Chondrocyte (in vitro differentiated cells): Measurements from ENCODE around the gene FABP3. TPM values are rescaled to one million over a fixed set of nuclear protein-coding genes. Genes with fewer than 3 reads are reported as not detected.

Source experiments
- DNase-seq: peaks from one replicate; pipeline ENCODE4 v3.0.0; 2021; ENCODE audit warnings: mixed read lengths, low spot score
- H3K27ac Mint-ChIP-seq: one replicate; pipeline ENCODE4 v1.8.0; 2021; ENCODE audit warnings: mild to moderate bottlenecking, moderate library complexity, mixed read lengths; ENCODE audit not compliant: unreplicated experiment
- H3K27me3 Mint-ChIP-seq: 2 replicates; pipeline ENCODE4 v1.8.0; 2021; ENCODE audit warnings: low read depth, mixed read lengths
- H3K36me3 Mint-ChIP-seq: 2 replicates; pipeline ENCODE4 v1.8.0; 2021; ENCODE audit warnings: low read depth, mixed read lengths
- H3K4me1 Mint-ChIP-seq: 2 replicates; pipeline ENCODE4 v1.8.0; 2021; ENCODE audit warnings: low read depth, mild to moderate bottlenecking, mixed read lengths
- H3K4me3 Mint-ChIP-seq: one replicate; pipeline ENCODE4 v1.8.0; 2021; ENCODE audit warnings: mild to moderate bottlenecking, moderate library complexity, mixed read lengths; ENCODE audit not compliant: unreplicated experiment
- H3K9me3 Mint-ChIP-seq: 2 replicates; pipeline ENCODE4 v1.8.0; 2021; ENCODE audit warnings: low read depth, mixed read lengths
- CTCF ChIP-seq: fragments of 200-600 bp; sonication (generic); IDR thresholded peaks from 2 replicates; pipeline ENCODE4 v1.5.0; 2021; ENCODE audit warnings: antibody characterized with exemption, mild to moderate bottlenecking, moderate library complexity
- total RNA-seq: library from RNA; stranded (reverse); gene quantifications from 3 replicates; pipeline ENCODE4 v1.2.1, GENCODE V29; 2021

FABP3 gene
- total RNA-seq, 1 donor from 2014 or later, result 81.4 TPM

GRCh38 chr1:31374511-31375196 is 1.8 kb upstream of the FABP3 start:
- H3K27me3 Mint-ChIP-seq, result no peaks in the 10 kb centered on the region
- no peaks in the 10 kb centered on the region for H3K36me3 Mint-ChIP-seq
- no peak for TF ChIP-seq CTCF
- H3K4me1 Mint-ChIP-seq, result peaks cover 60% of the 10 kb centered on the region
- peak overlapping the region; percentile 99 for H3K27ac Mint-ChIP-seq
- H3K4me3 Mint-ChIP-seq, result no peak overlapping the region
- no peaks in the 10 kb centered on the region for H3K9me3 Mint-ChIP-seq
- DNase-seq, result no peak

GRCh38 chr1:31373897-31374486 is 1.1 kb upstream of the FABP3 start:
- H3K27ac Mint-ChIP-seq, result peak overlapping the region; percentile 99
- no peak for DNase-seq
- TF ChIP-seq CTCF, result no peak
- peaks cover 2% of the 10 kb centered on the region for H3K36me3 Mint-ChIP-seq
- peak overlapping the region; percentile 88 for H3K4me3 Mint-ChIP-seq
- H3K4me1 Mint-ChIP-seq, result peaks cover 67% of the 10 kb centered on the region
- H3K27me3 Mint-ChIP-seq, result no peaks in the 10 kb centered on the region
- no peaks in the 10 kb centered on the region for H3K9me3 Mint-ChIP-seq

GRCh38 chr1:31372751-31373055 is 173 bp downstream of the FABP3 start:
- peaks cover 8% of the 10 kb centered on the region for H3K36me3 Mint-ChIP-seq
- H3K27me3 Mint-ChIP-seq, result no peaks in the 10 kb centered on the region
- TF ChIP-seq CTCF, result no peak
- peaks cover 72% of the 10 kb centered on the region for H3K4me1 Mint-ChIP-seq
- peak overlapping the region; percentile 88 for H3K4me3 Mint-ChIP-seq
- no peaks in the 10 kb centered on the region for H3K9me3 Mint-ChIP-seq
- no peak for DNase-seq
- H3K27ac Mint-ChIP-seq, result peak overlapping the region; percentile 99

GRCh38 chr1:31372051-31372450 is 825 bp downstream of the FABP3 start:
- H3K4me1 Mint-ChIP-seq, result peaks cover 68% of the 10 kb centered on the region
- H3K27ac Mint-ChIP-seq, result peak overlapping the region; percentile 99
- H3K27me3 Mint-ChIP-seq, result no peaks in the 10 kb centered on the region
- TF ChIP-seq CTCF, result no peak
- H3K36me3 Mint-ChIP-seq, result peaks cover 14% of the 10 kb centered on the region
- no peaks in the 10 kb centered on the region for H3K9me3 Mint-ChIP-seq
- peak overlapping the region; percentile 88 for H3K4me3 Mint-ChIP-seq
- DNase-seq, result no peak

- Mint-ChIP-seq H3K27ac (peak overlapping the region; percentile 46), H3K9me3 (no peaks in the 10 kb centered on the region), H3K4me1 (peaks cover 61% of the 10 kb centered on the region), H3K36me3 (peaks cover 18% of the 10 kb centered on the region), H3K27me3 (no peaks in the 10 kb centered on the region), H3K4me3 (peak overlapping the region; percentile 88)
- no peak for TF ChIP-seq CTCF
- no peak for DNase-seq
Observed at GRCh38 chr1:31371121-31371959, 1.5 kb downstream of the FABP3 start.
